GM19099 (cell line): ENCODE data around the gene TAF9.

Experiments used
- POLR2A ChIP-seq: IDR thresholded peaks from 3 replicates; pipeline ENCODE4 v1.6.1; 2011; ENCODE audit warnings: low read depth; ENCODE audit not compliant: insufficient read length; ENCODE audit errors: extremely low read depth

The TAF9 gene

GRCh38 chr5:69369340-69370121, at the start of gene TAF9, which contains the start of the genes AK6 and RAD17:
Gene TAF9 (minus strand): TSS chr5:69369520. CDS start chr5:69365737, 3,783 bp downstream.
Gene AK6 (minus strand): TSS chr5:69369520. CDS start chr5:69369490, 30 bp downstream.
Gene RAD17 (plus strand): TSS chr5:69369818. CDS start chr5:69372209, 2,391 bp downstream.
- peak; percentile 87 for TF ChIP-seq POLR2A

GRCh38 chr5:69418554-69418953, 49.2 kb upstream of the TAF9 start:
- TF ChIP-seq POLR2A: no peak

- no peak for TF ChIP-seq POLR2A
Observed at GRCh38 chr5:69416699-69417098, 47.4 kb upstream of the TAF9 start.

- TF ChIP-seq POLR2A: no peak
Observed at GRCh38 chr5:69416180-69416579, 46.9 kb upstream of the TAF9 start.

DNA sequence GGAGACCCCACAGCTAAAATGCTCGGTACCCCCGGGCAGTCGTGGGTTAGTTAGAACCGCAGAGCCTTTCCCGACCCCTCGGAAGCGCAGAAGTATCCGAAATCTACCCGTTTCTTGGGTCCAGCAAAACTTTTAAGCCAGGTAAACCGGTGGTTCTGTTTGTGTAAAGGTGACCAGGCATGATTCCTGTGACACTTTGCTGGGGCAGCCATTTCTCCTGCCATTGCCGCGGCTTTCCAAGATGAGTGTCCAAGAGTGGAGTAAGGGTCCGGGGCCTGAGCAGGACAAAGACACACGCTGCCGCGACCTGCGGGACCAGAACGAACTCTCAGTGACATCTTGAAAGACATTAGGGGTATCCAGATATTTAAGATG, 46.3 kb upstream of the TAF9 start:
- TF ChIP-seq POLR2A: no peak

- no peak for TF ChIP-seq POLR2A
Observed at GRCh38 chr5:69414885-69415583, 45.7 kb upstream of the TAF9 start, which contains the start of gene MARVELD2. Gene MARVELD2 (plus strand): TSS chr5:69415116. CDS start chr5:69419386, 4,270 bp downstream.

GRCh38 chr5:69404659-69405330, 35.5 kb upstream of the TAF9 start:
- no peak for TF ChIP-seq POLR2A

DNA sequence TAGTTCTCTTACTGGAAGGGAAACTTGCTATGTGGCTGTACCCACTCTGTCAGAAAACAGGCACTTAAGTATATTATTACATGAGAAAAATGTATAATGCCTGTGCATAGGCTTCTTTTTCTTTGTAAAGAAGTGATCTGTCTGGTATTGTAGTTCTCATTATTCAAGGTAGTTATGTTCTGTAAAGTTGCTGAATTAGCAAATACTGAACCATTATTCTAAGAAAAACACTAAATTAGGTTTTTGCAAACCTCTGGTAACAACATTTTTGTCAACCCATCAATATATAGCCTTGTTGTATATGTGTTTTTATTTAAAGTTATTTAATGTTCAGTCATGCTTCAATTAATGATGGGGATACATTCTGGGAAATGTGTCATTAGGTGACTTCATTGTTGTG, 9.1 kb upstream of the TAF9 start:
- no peak for TF ChIP-seq POLR2A

DNA sequence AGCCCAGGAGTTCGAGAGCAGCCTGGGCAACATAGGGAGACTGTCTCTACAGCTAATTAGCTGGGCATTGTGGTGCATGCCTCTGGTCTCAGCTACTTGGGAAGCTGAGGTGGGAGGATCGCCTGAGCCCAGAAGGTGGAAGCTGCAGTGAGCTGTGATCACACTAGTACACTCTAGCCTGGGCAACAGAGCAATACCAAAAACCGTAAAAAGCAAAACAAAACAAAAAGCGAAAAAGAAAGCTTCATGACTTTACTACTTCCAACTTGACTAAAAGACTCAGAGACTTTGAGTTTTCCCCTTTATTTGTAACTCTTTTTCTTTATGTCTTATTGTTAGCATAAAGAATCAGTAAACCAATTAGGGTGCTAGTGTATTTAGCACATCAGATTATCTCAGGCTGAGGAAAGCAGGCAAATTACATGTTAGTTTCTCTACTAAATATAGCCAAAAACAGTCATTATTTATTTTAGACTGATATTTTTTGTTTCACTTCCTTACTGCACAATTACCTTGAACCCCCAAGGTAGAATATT, 5.7 kb upstream of the TAF9 start:
- no peak for TF ChIP-seq POLR2A

- no peak for TF ChIP-seq POLR2A
Observed at GRCh38 chr5:69372394-69372793, 3.1 kb upstream of the TAF9 start.

GRCh38 chr5:69368458-69369339, 621 bp downstream of the TAF9 start:
- TF ChIP-seq POLR2A: no peak

DNA sequence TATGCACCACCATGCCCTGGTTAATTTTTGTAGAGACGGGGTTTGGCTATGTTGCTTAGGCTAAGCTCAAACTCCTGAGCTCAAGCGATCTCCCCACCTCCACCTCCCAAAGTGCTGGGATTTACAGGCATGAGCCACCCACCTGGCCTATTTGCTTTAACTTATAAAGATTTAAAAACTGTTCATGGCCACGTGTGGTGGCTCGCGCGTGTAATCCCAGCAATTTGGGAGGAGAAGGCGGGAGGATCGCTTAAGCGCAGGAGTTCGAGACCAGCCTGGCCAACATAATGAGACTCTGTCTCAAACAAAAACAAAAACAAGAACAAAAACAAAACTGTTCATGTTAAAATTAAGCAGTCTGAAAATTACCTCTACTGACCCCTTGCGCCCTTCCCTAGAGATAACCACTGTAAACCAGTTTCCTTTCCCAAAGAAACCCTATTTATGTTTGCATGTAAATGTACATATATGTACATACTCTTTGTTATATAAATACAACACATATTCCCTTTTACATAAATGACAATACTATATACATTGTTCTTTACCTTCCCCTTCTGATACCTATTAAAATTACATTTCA, 1.5 kb downstream of the TAF9 start:
- TF ChIP-seq POLR2A: no peak

DNA sequence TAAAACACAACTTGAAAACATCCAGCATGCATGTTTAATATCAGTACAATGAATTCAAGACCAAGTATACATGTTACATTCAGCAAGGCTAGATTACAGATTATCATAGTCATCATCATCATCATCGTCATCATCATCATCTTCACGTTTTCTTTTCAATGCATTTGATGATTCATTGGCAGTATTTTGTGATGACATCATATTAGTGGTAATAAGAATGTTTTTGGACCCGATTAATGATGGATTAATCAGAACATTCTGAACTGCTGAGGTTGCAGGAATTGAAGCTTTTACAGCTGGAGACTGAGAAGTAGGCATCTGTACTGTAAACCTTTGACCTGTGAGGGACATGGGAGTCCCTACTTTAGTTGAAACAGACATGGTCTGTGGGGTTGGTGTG, 4.5 kb downstream of the TAF9 start:
- no peak for TF ChIP-seq POLR2A

GRCh38 chr5:69364414-69364813, 4.9 kb downstream of the TAF9 start:
- no peak for TF ChIP-seq POLR2A
